HG03095 (cell line): ENCODE results near the gene C22orf39.
A peak's percentile ranks its signal among the peaks of the same experiment; 100 is the strongest.

Experiments
- ATAC-seq: cut with Tn5 transposase; IDR thresholded peaks from one replicate; pipeline ENCODE4 v1.9.1; 2021; ENCODE audit warnings: moderate library complexity; ENCODE audit not compliant: unreplicated experiment

Gene C22orf39, protein sequence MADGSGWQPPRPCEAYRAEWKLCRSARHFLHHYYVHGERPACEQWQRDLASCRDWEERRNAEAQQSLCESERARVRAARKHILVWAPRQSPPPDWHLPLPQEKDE

DNA sequence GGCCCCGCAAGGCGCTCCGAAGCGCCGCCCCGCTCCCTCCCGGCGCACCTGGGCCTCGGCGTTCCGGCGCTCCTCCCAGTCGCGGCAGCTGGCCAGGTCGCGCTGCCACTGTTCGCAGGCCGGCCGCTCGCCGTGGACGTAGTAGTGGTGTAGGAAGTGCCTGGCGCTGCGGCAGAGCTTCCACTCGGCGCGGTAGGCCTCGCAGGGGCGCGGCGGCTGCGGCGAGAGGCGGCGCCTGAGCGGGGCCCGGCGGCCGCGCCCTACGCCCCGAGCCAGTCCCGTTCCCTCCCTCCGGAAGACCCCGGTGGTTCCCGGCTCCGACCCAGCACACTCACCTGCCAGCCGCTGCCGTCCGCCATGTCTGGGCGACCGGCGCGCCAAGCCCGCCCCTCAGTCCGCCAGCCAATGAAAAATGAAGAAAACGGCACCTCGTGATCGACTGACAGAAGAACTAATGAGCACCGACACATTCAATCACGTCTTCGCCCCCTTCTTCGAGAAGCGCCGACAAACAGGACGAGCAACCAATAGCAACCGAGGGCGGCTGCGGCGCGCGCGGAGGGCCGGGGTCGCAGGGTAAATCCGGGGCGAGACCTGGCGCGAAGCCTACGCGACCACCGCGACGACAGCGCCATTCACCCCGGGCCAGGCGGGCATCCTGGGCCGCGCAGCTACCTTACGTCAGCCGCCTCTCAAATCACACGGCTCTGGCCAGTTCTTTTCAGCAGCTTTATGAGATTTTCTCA is at the start of gene C22orf39:
Gene C22orf39, minus strand, starts transcription at position 382 of the 746 bp plus-strand sequence. Its CDS starts 23 bp downstream, at position 359.
- ATAC-seq, result peak; percentile 80

DNA sequence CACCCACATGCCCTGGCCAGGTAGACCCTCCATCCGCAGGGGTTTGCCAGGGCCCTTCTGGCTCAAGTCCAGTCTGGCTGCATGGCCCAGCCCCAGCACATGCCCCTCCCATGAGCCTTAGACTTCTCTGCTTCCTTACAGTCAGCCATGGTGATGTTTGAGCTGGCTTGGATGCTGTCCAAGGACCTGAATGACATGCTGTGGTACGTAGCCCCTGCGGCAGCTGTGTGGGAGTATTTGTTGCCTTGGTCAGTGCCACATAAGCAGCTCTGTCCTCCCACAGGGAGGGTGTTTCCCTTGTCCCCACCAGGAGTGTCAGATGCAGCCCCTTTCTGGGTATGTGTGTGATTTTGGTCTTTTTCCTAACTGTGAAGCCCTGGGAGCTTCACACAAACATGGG is 49.7 kb upstream of the C22orf39 start:
- no peak for ATAC-seq

DNA sequence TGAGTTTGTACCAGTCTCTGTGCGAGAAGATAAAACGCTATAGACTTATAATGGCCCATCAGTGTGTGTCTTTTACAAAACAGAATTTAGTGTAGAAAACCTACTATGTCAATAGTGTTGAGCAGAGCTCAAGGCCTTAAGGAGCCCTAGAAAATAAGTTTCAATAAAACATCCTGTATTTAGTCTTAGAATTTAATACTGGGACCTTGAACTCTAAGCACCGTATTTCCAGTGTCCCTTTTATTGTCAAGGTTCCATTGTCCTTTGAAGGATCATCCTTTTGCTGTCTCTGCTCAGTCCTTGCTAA is 48.8 kb upstream of the C22orf39 start:
- no peak for ATAC-seq

DNA sequence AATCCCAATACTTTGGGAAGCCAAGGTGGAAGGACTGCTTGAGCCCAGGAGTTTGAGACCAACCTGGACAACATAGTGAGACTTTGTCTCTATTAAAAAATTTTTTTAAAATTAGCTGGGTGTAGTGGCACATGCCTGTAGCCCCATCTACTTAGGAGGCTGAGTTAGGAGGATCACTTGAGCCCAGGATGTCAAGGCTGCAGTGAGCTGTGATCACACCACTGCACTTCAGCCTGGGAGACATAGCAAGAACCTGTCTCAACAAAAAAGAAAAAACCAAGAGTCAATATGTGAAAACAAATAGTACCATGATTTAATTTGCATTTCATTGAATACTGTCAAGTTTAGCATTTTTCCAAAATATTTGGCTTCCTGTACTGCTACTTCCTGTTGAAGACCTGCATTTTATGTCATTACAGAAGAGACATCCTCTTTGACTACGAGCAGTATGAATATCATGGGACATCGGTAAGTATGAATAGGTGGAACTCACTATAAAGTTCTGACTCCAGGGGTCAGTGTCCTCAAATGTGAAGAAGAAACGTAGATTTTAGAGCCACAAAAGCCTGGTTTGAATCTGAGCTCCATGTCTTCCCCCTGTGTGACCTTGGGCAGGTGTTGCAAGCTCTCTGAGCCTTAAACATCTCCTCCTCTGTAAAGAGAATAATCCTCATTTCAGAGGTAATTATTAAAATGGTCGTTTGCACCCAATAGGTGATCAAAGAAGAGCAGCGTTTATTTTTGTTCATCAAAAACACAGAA is 48.2 kb upstream of the C22orf39 start:
- ATAC-seq, result no peak

DNA sequence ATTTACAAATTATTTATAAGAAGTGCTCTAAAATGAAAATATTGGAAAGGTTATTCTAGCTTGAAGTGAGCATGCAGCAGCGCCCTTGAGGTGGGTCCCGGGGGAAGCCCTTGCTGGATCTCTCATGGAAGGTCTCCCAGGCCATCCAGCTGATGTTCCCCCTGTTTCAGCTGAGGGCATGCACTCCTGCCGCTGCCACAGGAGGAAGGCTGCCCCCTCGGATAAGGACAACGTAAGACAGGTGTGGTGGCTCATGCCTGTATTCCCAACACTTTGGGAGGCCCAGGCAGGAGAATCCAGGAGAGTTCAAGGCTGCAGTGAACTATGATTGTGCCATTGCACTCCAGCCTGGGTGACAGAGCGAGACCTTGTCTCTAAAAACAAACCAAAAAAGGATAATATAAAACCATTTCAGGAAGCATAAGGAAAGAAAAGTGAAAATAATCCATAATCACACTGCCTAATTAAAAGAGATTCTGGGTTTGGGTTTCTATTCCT is 47.2 kb upstream of the C22orf39 start:
- no peak for ATAC-seq

DNA sequence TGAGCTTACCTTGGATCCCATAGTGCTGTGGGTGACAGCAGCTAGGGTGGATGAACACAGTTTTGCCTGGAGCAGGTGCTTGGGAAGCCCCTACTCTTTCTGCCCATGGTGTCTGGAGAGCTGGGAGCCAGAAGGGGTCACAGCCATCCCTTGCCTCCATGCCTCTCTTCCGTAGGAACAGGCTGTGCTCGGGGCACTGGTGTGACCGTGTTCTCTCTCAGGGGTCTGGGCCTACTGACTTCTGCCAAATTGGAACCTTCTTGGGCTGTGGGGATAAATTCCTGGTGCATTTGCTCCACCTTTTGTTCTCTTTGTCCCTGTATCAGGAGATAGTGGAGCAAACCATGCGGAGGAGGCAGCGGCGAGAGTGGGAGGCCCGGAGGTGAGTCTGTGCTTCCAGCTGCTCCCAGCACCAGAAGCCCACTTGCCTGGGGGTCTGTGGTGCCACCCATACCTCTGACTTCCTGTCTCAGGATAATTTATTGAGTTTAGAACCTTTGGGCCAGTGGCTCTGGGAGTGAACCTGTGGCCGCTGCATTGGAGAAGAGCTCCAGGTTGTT is 46.6 kb upstream of the C22orf39 start:
- ATAC-seq, result no peak

DNA sequence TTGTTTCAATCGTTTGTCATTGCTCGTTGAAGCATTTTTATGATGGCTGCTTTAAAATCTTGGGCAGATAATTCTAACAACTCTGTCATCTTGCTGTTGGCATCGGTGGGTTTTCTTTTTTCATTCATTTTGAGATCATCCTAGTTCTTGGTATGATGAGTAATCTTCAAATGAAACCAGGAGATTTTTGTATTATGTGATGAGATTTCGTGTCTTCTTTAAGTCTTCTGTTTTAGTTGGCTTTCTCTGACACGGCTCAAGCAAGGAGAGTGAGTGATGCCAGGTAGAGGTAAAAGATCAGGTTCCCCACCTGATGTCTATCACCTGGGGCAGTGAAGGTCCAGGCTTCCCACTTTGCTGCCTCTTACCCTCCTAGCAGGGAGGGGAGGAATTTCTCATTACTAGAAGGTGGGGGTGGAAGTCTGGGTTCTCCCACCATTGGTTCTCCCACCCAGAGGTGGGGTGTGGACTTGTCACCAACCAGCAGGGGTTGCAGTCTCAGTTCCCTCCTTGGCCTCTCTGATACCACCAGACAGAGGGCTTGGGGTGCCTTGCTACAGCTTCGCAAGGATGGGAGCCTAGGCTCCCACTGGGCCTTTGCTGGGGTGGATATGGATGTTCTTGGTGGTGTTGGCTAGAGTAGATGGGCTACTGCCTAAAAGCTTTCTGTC is 45.1 kb upstream of the C22orf39 start:
- ATAC-seq, result no peak

DNA sequence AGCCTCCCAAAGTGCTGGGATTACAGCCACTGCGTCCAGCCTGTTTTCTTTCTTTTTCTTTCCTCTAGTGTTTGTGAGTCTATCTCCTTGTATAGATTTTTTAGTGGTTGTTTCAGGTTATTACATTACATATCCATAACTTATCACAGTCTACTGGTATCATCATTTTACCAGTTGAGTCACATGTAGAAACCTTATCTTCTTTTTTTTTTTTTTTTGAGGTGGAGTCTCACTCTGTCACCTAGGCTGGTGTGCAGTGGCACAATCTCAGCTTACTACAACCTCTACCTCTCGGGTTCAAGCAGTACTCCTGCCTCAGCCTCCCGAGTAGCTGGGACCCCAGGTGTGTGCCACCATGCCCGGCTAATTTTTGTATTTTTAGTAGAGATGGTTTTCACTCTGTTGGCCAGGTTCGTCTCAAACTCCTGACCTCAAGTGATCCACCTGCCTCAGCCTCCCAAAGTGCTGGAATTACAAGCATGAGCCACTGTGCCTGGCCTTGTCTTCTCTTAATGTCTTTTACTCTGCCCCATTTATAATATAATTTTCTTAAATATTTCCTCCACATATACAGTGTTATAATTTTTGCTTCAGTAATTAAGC is 43.2 kb upstream of the C22orf39 start:
- ATAC-seq, result no peak

DNA sequence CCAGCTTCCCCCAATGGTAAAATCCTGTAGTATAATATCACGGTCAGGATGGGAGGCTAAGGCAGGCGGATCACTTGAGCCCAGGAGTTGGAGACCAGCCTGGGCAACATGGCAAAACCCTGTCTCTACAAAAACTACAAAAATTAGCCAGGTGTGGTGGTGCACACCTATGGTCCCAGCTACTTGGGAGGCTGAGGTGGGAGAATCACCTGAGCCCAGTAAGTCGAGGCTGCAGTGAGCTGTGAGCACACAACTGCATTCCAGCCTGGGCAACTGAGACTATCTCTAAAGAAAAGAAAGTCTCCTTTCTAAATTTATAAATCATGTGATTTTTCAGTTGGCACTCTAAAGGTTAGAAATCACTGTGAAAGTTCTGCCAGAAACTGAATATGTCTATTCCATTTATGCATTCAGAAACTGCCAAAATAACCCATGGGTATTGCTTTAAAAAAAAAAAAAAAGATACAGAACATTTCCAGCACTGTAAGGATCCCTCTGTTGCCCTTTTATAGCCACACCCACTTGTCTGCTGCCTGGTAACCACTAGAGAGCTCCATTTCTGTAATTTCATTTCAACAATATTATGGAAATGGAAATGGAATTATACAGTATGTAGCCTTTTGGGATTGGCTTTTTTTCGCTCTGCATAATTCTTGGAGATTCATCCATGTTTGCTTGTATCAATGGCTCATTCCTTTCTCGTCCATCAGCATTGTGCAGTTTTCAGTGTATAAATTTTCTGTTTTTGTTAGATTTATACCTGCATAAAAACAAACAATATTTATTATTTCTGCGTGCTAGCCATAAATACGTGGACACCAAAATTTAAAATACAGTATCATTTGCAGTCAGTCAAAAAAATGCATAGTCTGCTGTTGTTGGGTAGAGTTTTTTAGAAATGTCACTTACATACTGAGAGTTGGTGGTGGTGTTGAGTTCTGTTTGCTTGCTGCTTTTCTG is 41.7 kb upstream of the C22orf39 start:
- ATAC-seq, result no peak

DNA sequence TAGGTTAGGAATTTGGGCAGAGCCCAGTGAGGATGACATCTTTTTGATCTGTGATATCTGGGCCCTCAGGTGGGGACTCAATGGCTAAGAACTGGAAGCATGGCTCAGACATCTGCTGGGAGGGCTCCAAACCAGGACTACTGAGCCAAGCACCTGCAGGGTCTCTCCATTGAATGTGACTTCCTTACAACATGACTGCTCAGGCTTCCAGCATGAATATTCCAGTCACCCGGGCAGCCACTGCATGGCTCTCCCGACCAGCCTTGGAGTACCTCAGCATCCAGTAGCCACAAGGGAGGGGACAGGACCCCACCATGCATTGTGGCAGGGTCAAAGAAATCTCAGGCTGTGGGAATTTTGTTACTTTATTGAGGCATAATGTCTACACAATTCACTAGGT is 40.8 kb upstream of the C22orf39 start:
- ATAC-seq, result no peak

DNA sequence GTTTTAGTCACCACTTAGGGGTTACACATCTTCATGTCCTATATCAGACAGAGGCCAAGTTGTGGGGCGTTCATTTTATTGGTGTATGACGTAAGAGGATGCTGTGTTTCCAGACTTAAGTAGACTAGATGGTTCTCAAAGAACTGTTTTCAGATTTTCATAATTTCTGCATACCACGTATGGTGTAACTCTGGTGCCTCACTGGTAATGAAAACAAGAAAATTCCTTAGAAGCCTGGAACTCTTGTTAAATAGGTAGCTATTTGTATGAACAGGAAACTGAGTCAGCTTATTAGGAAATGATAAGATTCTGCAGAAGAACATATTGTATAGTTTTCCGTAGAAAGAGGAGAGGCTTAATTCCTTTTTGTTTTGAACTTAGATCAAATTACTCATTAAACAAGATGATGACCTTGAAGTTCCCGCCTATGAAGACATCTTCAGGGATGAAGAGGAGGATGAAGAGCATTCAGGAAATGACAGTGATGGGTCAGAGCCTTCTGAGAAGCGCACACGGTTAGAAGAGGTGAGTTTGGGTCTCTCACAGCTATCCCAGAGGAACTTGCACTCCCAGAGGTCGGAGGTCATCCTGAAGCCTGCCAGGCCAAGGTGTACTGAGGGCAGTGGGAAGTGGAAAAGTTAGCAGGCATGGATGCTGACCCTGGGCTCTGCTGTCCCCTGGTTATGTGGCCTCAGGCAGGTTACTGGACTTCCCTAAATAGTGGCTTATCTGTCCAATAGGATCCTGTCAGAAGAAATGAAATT is 36.2 kb upstream of the C22orf39 start:
- no peak for ATAC-seq

DNA sequence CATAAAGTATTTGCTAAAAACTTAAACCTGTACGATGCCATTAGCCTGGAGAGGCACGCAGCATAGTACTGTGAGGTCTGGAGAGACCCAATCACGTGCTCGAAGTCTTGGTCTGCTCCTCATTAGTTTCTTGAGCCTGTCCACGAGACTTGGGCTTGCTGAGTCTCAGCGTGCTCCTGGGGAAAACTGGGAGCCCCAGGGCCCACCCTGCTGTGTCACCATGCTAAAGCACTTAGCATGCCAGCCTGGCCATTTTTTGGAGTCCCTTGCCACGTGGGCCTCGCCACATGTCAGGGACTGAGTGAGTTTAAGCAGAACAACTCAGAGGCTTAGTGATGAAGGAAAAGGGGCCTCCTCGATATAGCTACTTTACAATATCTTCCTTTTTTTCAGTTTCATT is 34.8 kb upstream of the C22orf39 start:
- no peak for ATAC-seq

DNA sequence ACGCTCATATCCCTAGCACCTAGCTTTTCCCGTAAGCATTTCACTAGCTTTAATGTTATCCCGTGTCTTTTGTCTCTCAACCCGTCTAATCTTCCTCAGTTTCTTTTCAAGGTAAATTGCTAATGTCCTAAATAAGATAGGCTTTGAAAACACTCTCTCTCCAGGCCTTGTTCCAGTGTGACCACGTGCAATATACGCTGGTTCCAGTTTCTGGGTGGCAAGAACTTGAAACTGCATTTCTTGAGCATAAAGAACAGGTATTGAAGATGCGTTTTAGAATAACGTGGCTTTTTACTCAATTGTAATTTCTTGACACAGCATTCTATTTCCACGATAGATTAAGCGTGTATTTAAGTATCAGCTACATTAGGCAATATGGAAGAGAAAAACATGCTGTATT is 33.3 kb upstream of the C22orf39 start:
- ATAC-seq, result no peak

DNA sequence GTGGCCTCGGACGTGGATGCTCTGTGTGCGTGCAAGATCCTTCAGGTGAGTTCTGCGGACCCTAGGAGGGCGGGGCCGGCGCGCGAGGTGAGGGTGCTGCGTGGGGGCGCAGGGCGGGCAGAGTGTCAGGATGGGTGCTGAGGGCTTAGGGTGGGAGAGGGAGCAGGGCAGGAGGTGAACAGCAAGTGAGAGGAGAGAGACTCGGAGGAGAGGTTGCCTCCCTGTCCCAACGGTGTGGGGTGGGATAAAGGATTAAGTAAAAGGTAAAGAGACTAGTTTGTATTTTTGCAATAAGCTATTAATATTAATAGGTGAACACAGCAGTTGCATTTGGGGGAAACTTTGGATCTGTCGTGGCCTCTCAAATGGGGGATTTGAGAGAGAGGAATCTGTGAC is 32.7 kb upstream of the C22orf39 start:
- no peak for ATAC-seq

DNA sequence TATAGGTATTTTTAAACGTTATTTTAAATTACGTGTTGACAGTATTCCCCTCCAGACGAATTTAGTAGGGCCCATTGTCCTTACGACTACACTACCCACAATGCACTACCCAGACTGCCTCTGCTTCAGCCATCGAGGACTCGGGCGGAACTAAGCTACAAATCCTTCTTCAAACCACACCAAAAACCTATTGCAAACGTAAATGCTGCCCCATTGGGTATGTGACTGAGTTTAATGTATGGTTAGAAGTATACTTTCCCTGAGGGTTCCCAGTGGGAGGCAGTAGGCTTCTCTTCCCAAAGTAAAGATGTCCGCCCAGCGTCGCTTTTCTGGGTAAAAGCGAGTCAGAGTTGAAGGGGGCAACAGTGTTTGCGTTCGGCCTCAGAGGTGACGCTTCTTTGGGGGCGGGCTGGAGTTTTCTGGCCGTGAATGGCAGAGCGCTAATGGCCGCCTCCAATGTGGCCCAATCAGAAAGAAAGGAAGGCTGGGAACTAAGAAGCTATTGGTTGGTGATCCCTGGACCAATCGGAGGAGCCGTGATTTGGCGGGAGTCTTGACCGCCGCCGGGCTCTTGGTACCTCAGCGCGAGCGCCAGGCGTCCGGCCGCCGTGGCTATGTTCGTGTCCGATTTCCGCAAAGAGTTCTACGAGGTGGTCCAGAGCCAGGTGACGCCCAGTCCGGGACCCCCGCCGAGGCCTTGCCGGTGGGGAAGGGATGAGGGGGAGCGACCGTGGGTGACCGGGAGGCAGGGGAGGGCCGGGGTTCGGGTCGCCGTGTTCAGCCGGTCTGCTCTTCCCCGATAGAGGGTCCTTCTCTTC is 32.1 kb upstream of the C22orf39 start, which contains the start of gene CDC45:
Gene CDC45, plus strand, starts transcription at position 566 of the 818 bp plus-strand sequence. Its CDS starts 49 bp downstream, at position 615.
- ATAC-seq, result peak; percentile 79

DNA sequence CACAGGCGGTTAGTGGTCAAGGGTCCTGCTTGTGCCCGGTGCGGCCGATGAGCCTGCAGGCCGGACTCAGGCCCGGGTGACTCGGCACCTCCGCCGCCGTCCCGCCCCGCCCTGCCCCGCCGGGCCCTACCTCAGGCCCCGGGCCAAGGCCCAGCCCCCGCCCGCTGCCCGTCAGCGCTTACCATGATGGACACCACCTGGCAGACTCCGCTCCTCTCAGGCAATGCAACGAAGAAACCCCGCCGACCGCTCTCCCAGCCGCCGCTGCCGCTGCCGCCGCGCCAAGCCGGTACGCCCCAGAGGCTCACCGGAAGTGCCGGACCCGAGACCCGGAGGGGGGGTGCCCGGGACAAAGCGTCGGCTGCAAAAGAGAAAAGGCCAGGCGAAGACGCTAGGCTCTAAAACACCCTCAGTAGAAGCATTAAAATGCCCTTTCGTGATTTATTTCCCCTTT is 31.4 kb upstream of the C22orf39 start, which contains the start of gene UFD1:
Gene UFD1, minus strand, starts transcription at position 293 of the 454 bp plus-strand sequence. Its CDS starts 108 bp downstream, at position 185.
- ATAC-seq, result peak; percentile 41

DNA sequence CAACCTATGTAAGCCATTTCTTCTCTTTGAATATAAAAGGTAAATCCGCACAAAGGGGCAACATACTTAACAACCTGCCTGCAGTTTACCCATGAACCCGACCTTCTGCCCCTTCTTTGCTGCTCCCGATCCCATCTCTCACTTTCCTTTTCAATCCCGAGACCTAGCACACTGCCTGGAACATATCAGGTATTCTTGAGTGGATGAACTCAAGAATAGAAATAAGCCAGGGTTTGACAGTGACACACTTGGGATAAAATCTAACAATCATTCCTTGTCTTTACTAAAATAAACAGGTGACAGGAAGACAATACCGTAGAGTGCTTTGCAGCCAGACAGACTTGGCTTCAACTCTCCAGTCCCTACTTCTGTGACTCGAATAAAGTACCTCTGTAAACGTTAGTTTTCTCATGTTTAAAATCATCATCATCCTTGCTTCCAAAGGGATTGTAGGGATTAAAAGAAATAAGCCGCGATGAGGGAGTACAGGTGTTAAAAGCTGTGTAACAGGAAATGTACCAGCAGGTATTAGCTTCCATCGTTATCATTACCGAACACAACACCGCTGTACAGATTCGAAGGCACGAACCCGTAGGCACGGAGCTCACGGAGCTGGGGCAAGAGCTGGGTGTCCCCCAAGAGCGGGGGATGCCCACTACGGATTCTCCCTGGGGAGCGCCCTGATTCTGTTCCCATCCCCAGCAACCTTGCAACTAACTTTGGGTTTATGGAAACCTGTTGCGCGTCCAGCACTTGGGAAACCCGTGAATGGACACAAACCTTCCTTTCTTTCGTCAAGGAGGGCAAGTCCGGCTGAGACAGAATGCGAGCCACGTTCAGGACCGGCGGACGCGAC is 30.8 kb upstream of the C22orf39 start:
- ATAC-seq, result no peak
